Stimulated activated CD4-positive, alpha-beta T cell treated with anti-CD3 and anti-CD28 coated beads, Interleukin-12 subunit alpha, Interleukin-12 subunit beta, amount 100 ng/mL, for 48 hours (primary cell): ENCODE results near the gene GORASP2.

Experiments used
- DNase-seq, 3 donors: peaks; one replicate each; pipeline ENCODE4 v3.0.0-alpha.2; 2020; ENCODE audit warnings: low read depth in 2 of 3, low spot score in 1 of 3

The GORASP2 gene

DNA sequence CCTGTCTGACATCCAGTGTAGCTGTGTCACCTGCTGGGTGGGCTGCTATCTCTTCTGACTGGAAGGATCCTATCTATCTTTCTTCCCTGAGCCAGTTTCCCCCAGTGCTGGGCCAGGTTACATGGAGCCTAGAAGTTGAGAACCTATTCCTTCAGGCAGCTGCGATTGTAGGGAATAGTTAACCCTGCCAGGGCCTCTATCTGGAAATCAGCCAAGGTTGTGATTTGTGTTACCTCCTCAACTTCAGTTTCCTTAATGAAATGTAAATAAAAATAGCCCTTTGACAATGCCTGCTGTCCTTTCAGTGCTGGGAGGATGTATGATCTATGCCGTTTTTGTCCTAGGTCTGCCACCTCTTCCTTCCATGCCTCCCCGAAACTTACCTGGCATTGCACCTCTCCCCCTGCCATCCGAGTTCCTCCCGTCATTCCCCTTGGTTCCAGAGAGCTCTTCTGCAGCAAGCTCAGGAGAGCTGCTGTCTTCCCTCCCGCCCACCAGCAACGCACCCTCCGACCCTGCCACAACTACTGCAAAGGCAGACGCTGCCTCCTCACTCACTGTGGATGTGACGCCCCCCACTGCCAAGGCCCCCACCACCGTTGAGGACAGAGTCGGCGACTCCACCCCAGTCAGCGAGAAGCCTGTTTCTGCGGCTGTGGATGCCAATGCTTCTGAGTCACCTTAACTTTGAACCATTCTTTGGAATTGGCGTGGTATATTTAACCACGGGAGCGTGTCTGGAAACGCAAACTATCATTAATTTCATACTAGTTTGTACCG is 36.6 kb downstream of the GORASP2 start:
- no peak for DNase-seq

DNA sequence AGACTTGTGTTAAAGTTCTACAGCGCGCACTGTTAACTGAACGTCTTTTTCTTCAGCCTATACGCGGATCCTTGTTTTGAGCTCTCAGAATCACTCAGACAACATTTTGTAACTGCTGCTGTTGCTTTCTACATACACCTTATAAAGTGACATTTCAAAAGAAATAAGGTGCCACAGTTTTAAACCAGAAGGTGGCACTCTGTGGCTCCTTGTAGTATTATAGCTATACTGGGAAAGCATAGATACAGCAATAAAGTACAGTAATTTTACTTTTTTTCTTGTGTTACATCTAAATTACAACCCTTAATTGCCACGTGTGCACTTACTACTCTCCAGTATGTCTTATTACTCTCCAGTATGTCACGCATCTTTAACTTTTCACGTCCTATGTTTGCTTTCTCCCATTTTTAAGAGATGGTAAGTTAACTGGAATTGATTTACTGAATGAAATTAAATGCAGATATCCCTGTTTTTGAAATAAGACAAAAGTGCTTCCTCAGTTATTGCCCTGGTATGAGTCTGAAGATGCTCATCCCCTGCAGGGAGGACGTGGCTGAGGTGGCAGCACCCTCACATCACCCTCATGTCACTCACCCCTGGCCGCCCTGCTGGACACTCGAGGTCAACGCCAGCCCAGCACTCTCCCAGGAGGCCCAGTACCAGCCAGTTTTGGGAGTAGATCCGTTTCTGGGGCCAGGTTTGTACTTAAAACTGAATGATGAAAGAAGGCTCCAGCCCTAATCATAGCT is 37.8 kb downstream of the GORASP2 start:
- DNase-seq, result no peak

DNA sequence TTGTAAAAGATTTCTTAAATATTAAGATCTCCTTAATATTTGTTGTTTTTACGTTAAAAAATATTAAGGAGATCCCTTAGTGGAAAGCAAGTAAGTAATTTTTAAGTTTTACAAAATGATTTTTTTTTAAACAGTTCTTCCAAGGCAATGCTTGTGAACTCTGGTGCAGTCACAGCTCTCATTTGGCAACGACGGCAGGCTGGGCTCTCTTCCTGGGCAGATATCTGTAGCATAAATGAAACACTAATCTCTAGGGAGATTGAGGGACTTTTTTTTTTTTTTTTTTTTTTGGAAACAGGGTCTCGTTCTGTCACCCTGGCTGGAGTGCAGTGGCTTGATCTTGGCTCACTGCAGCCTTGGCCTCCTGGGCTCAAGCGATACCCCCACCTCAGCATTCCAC is 38.5 kb downstream of the GORASP2 start:
- DNase-seq, result no peak

DNA sequence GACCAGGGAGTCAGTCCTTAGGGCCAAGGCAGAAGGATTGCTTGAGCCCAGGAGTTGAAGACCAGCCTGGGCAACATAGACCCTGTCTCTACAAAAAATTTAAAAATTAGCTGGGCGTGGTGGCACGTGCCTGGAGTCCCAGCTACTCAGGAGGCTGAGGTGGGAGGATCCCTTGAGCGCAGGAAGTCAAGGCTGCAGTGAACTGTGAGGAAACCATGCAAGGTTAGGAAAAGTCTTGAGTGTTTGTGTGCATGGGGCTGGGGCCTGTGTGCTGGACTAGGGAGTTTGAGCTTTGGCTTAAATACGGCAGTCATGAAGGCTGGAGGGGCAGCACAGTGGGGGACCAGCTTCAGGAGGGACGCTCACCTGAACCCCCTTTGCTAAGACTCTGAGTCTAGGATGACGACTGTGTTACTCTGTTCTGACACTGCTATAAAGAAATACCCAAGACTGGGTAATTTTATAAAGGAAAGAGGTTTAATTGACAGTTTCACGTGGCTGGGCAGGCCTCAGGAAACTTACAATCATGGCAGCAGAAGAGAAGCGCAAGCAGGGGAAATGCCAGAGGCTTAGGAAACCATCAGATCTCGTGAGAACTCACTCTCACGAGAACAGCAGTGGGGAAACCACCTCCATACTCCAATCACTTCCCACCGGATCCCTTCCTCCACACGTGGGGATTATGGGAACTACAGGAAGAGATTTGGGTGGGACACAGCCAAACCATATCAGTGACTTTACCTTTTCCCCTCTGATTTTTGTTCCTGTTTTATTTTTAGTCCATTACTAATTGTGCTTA is 39.4 kb downstream of the GORASP2 start:
- no peak for DNase-seq

DNA sequence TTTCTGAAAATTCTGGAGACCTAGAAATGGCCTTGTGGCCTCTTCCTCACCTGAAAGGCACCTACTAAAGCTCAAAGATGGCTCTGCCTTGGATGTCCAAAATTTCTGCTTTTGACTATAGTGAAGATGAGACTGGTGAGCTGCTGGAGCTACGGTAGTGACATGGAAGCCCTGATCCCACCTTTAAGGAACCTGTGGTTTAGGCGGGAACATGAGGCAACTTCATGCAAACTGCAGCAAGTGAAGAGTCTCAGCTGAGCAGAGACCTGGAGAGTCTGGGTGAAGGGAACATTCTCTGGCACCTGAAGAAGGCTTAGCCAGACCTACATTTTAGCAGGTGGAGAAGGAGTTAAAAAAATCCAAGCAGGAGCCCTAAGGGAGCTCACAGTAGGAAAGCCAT is 40.0 kb downstream of the GORASP2 start:
- no peak for DNase-seq

DNA sequence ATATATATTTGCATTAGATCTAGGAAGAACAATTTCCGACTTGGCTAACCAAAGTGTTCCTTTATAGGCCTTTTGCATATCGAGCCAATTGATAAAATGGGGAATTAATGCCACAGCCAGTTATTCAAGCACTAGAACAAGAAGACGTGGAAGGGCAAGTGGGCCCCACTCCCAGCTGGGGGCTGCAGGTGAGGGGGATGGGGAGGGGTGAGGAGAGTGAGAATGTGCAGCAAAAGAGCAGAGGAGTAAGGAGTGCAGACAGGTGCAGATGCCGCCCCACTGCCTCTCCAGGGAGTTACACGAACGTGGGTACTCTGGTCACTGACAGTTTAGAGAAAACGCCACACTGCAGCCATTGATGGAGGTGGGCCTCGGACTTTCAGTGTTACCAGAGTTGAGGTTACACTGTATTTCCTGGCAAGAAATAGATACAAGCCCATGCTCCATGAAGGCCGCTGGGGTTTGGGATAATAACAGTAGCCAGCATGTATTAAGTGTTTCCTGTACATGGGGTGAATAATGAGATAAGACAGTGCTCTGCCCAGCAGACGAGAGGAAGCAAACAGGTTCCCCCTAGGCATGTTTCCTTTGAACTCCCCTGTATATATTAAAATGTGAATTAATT is 40.9 kb downstream of the GORASP2 start:
- DNase-seq, result no peak

DNA sequence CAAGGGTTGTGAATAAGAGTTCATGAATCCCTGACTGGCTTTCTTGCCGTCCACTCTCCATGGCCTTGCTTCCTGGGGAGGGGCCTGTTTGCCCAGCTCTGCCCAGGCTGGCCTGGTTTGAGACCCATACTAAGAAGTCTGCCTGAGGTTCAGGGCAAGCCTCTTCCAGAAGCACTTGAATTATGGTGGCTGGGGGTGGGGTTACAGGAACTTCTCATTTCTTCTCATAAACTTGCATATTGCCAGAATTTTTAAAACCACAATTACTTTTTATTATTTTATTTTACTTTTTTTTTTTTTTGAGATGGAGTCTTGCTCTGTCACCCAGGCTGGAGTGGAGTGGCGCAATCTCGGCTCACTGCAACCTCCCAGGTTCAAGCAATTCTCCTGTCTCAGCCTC is 42.0 kb downstream of the GORASP2 start:
- DNase-seq, result no peak

DNA sequence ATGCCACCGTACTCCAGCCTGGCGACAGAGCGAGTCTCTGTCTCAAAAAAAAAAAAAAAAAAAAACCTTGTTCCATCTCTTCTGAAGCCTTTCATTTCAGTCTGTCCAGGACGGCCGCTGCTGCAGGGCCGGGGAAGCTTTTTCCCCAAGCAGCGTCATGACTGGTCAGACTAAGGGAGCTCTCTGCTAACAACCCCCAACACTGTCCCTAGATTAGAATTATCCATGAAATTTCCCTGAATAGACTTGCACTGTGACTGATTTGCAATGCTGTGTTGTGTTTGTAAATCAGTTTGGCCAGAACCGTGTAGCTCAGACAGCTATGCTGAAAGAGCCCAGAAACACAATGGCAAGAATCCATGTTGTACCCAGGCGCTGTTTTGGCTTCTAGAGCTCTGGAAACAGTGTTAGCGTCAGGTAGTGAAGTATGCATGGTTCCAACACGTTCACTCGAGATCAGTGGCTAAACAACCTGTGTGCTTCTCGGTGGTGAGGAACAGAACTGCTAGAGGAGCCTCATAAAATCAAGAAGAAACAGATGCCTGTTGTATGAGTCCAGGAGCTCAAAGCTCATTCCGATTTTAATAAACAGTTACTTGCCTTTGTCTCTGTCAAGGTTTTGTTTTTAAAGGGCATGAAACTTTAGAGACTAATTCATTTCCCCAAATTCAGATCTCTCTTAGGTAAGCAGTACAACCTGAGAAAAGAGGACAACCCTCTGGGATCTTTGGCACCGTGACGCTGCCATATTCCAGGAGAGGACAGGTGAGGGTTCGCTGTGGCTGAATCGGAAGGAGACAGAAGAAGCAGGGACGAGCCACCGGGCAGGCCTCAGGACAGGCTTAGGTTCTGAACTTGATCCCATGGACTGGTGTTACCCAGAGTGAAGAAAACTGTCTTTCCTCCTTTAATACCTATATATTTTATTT is 43.5 kb downstream of the GORASP2 start:
- no peak for DNase-seq

DNA sequence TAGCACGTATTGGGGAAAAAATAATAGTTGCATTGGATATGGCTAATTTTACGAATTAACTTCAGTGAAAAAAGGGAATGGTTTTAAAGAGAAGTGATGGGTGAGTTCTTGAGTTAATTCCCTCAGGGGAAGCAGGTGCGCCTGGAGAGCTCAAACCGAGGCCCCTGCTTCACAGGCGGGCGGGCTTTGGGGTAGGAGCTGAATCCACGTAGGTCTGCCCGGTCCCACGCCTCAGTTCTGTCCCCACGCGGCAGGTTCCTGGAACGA is 44.1 kb downstream of the GORASP2 start:
- DNase-seq, result no peak

DNA sequence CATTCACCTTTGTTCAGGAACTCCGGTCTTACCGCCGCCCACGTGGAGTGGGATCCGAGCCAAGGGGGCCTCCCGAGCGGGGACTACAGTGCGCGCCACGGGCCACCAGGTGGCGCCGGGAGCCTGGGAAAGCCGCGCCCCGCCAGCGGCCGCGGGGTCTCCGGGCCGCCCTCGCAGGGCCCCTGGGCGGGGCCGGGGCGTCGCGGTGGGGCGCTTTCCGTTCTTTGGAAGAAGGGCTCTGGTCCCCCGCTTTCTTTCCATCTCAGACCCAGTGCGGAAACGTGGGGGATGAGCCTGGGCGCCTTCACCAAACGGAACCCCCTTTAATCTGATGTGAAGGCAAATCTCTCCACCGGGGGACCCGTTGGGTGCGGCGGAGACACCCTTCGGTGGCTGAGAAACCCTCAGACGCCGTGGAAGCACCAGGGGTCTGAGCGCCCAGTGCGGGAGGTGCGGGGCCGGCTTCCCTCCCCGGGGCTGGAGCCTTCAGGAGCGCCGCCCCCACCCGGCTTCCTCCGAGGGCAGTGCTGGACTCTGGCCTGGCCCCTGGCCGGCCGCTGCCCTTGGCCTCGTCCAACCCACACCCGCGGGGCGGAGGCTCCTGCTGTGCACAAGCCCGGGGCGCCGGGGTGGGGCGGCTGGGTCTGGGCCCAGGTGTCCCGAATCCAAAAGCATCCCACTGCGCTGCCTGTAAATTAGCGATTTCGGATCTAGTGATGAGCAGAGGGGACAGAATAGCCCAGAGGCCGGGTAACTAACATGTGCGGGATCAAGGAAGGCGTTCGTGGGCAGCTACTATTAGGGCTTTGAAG is 44.6 kb downstream of the GORASP2 start:
- peak; percentile 81 to 84 (median 82) for DNase-seq

DNA sequence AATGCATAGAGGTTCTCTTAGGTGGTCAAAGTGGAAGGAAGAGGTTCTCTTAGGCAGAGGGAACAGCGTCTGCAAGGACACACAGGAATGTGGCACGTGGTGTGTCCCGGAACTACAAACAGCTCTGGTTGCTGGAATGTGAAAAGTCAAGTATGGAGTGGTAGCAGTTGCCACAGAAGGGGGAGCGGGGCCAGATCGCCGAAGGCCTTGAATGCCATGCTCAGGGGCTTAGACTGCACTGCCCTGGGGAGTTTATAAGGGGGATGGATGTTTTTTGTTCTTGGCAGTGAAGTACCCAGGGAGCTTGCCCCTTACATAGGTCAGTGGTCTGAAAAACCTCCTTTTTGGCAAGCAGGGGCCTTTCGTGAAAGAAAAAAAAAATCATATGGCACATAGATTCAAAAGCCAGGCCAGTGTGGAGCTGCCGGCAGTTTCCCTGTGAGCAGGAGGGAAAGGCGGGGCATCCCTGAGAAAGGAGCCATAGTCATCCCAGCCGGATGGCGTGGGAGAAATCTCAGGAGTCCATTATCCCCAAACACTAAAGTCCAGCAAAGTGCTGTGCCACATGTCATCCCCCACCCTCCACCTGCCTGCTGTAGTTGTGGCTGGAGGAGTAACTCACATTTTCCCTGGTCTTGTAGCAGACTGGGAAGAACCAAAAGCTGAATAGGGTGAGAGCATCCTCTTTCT is 45.4 kb downstream of the GORASP2 start:
- no peak for DNase-seq

DNA sequence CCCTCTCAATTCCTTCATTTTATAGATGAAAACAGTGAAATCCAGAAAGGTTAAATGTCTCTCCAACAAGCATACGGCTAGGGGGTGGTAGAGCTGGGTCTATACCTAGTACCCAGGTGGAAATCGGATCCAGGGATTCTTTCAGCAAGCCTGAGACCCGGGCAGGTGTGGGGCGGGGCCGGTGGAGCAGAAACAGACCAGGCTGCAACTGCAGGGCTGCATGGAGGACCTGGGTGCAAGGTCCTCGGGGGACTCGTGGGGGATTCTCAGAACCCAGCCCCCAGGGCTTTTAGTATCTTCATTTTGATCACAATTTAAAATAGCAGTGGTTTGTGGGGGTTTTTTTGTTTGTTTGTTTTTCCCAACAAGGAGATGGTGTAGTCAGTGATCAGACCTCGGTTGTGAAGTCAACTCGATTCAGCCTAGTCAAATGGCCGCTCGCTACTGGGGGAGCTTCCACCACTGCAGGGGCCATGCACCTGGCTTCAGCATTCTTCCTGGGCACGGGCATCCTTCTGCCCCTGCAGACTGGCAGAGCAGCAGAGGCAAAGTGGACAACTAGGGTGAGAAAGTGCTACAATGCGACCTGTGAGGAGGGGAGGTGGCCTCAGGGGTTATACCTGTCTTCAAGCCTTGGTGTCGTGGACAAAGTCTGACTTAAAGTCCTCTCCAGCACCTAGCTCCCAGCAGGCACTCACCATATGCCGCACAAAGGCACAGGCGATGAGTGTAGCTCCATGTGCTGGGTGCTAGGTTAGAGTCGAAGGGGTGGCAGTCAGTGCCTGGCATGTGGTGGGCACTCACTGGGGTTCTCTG is 46.3 kb downstream of the GORASP2 start:
- DNase-seq, result no peak

DNA sequence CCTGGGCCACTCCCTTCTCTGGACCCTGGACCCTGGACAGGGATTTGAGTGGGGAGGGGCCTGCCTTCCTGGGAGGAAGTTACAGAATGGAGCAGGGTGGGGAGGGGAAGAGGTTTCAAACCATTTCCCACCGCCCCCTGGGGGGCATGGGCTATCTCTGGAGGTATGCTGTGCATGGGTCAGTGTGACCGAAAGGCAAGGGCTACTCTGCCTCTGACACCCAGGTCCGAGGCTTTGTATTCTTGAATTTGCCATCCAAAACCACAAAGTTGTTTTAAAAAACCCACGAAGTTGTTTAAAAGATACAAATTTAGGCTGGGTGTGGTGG is 46.9 kb downstream of the GORASP2 start:
- no peak for DNase-seq

DNA sequence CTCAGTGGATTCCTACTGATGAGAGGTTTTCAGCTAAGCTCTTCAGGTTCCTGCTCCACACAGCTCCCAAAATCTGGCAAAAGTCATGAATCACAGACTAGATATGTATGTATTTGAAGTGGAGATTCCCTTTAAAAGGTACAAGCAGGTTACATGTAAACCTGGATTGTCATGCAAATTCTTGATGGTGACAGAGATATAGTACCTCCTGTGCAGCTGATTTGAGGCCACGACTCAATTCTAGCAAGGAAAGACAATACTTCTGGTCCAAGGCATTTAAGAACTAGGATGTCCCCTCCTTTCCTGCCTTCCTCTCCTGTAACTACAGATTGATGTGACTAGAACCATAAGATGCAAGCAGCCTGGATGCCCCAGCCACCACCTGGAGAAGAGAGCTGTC is 55.0 kb downstream of the GORASP2 start:
- no peak for DNase-seq

DNA sequence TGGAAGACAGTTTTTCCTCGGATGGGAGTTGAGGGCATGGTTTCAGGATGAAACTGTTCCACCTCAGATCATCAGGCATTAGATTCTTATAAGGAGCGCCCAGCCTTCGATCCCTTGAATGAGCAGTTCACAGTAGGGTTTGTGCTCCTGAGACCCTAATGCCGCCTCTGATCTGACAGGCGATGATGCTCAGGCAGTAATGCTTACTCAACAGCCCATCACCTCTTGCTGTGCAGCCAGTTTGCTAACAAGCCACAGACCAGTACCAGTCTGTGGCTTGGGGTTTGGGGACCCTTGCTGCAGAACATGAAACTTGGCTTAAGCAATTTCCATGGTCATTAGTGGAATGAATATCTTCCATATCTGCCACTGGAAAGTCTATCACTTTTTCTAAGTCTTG is 56.4 kb downstream of the GORASP2 start:
- no peak for DNase-seq

DNA sequence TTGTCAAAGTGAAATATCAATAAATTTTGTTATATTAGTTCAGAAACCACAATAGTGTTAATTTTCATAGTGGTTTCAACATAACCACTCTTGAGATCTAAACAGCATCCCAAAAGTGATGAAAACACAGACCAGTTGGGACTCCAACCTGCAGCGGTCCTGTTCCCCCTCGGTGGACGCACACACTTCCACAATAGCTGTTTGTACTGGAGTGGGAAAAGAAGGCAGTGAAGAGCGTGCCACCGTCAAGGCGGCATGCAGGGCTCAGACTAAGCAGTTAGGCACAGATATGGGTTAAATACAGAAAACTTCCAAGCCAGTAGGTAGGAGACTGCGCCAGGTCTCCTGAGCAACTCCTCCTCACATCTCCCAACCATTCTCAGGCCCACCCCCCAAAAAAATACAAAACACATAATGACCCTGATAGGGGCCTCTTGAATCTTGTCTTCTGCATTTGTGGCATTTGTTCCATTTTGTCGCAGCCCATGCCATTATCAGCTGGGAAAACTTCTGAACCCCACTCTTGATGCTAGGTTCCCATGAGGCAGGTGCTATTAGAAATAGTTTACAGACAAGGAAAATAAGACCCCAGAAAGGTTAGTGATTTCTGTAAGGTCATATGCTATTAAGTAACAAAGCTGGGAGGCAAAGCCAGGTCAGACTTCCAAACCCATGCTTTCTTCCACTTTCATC is 57.7 kb downstream of the GORASP2 start:
- DNase-seq, result no peak

DNA sequence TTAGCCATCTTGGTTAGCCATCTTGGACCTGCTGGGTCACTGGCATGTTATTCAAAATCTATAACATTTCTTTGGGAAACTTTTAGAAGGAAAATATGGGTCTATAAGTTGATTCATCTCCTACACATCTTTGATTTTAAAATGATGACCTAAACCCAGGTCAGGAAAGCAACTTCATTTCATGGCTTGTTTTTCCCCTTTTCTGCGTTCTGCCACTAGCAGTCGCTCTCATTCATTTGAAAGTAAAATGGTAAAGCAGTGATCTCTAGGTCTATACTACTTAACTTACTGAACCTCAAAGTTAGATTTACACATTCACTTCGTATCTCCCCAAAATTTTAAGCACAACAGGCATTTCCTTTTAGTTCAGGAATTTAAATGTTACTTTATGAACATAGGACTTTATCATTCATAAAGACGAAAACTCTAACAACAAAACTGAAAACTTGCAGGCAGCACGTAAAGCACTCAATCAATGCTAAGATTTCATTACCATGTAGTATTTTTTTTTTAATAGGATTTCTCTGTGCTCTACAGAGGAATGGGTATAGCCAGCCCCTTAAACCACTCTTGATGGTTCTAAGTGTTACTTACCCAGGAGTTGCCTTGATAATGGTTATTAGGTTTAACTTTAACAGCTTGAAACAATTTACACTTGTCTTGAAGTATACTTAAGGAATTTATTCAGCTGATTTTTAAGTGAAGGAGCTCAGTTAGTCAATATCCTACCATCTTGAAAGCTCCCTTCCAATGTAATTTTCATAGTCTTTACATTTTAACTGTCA is 62.5 kb downstream of the GORASP2 start:
- DNase-seq, result no peak
